Activated CD8-positive, alpha-beta T cell treated with anti-CD3 and anti-CD28 coated beads, Interleukin-2, amount 10 ng/mL, durations not matched to agents 7 days and 5 days (primary cell): Measurements from ENCODE around the gene TOMM34. TPM values are rescaled to one million over a fixed set of nuclear protein-coding genes. Genes with fewer than 3 reads are reported as not detected.

Source experiments
- total RNA-seq, 2 experiments: library from RNA; stranded (reverse); gene quantifications; one replicate each; pipeline ENCODE4 v1.2.3, GENCODE V29; 2021

TOMM34 gene
- total RNA-seq, 2 experiments from 2014 or later, result 20.2 to 20.3 TPM

Other genes with a start within 250 kb of the TOMM34 start
- not detected for gene CCN5, start 245.0 kb downstream of the TOMM34 start, total RNA-seq
- not detected for gene KCNK15, start 214.5 kb downstream of the TOMM34 start, total RNA-seq
- gene RIMS4, start 149.9 kb downstream of the TOMM34 start, total RNA-seq, result not detected
- gene YWHAB, start 74.7 kb downstream of the TOMM34 start, total RNA-seq, result 100 to 1,000 TPM; 228 to 235 TPM
- gene PABPC1L, start 50.3 kb downstream of the TOMM34 start, total RNA-seq, result 100 to 1,000 TPM in 1 of 2 experiments, 10 to 100 TPM in 1; 90.0 to 103 TPM
- 100 to 1,000 TPM; 159 to 164 TPM for gene STK4, start 6.1 kb upstream of the TOMM34 start, total RNA-seq
- under 1 TPM; 0.05 to 0.11 TPM for gene KCNS1, start 140.7 kb upstream of the TOMM34 start, total RNA-seq
- gene WFDC5, start 154.8 kb upstream of the TOMM34 start, total RNA-seq, result not detected
- not detected for gene WFDC12, start 164.1 kb upstream of the TOMM34 start, total RNA-seq
- not detected for gene PI3, start 214.5 kb upstream of the TOMM34 start, total RNA-seq
- not detected for gene SEMG1, start 246.6 kb upstream of the TOMM34 start, total RNA-seq